Immature natural killer cell (primary cell): ENCODE results near the gene FLRT2. TPM values are rescaled to one million over a fixed set of nuclear protein-coding genes. Genes with fewer than 3 reads are reported as not detected.

ENCODE experiments used
- DNase-seq, 3 donors: peaks; one replicate each; pipeline ENCODE4 v3.0.0; 2022; ENCODE audit warnings: mixed read lengths in 1 of 3
- H3K27ac Mint-ChIP-seq, 6 donors: one replicate each; pipeline ENCODE4 v1.8.0; 2020; ENCODE audit warnings: mixed read lengths in 6 of 6, mild to moderate bottlenecking in 5 of 6, inconsistent platforms in 4 of 6, moderate library complexity in 3 of 6
- H3K27me3 Mint-ChIP-seq, 3 donors: one replicate each; pipeline ENCODE4 v1.8.0; 2020 to 2021; ENCODE audit warnings: low read depth in 3 of 3, mild to moderate bottlenecking in 3 of 3, mixed read lengths in 3 of 3, moderate library complexity in 3 of 3, inconsistent platforms in 1 of 3
- H3K36me3 Mint-ChIP-seq, 3 donors: one replicate each; pipeline ENCODE4 v1.8.0; 2020; ENCODE audit warnings: mixed read lengths in 3 of 3, inconsistent platforms in 2 of 3, mild to moderate bottlenecking in 2 of 3
- H3K4me1 Mint-ChIP-seq, 2 donors: one replicate each; pipeline ENCODE4 v1.8.0; 2020; ENCODE audit warnings: inconsistent platforms in 2 of 2, mild to moderate bottlenecking in 2 of 2, mixed read lengths in 2 of 2, moderate library complexity in 1 of 2
- H3K4me3 Mint-ChIP-seq, 5 donors: one replicate each; pipeline ENCODE4 v1.8.0; 2020; ENCODE audit warnings: mild to moderate bottlenecking in 5 of 5, mixed read lengths in 5 of 5, inconsistent platforms in 3 of 5, moderate library complexity in 3 of 5
- H3K9me3 Mint-ChIP-seq, 6 donors: one replicate each; pipeline ENCODE4 v1.8.0; 2020; ENCODE audit warnings: mild to moderate bottlenecking in 6 of 6, mixed read lengths in 6 of 6, inconsistent platforms in 4 of 6, moderate library complexity in 3 of 6
- polyA plus RNA-seq, 3 donors: library from polyadenylated mRNA; unstranded; fragments of 300-500 nt; fragmentation: Illumina TruSeq; gene quantifications; one replicate each; pipeline ENCODE4 v1.2.3, GENCODE V29; 2021

Gene FLRT2, protein sequence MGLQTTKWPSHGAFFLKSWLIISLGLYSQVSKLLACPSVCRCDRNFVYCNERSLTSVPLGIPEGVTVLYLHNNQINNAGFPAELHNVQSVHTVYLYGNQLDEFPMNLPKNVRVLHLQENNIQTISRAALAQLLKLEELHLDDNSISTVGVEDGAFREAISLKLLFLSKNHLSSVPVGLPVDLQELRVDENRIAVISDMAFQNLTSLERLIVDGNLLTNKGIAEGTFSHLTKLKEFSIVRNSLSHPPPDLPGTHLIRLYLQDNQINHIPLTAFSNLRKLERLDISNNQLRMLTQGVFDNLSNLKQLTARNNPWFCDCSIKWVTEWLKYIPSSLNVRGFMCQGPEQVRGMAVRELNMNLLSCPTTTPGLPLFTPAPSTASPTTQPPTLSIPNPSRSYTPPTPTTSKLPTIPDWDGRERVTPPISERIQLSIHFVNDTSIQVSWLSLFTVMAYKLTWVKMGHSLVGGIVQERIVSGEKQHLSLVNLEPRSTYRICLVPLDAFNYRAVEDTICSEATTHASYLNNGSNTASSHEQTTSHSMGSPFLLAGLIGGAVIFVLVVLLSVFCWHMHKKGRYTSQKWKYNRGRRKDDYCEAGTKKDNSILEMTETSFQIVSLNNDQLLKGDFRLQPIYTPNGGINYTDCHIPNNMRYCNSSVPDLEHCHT
- not detected for polyA plus RNA-seq

DNA sequence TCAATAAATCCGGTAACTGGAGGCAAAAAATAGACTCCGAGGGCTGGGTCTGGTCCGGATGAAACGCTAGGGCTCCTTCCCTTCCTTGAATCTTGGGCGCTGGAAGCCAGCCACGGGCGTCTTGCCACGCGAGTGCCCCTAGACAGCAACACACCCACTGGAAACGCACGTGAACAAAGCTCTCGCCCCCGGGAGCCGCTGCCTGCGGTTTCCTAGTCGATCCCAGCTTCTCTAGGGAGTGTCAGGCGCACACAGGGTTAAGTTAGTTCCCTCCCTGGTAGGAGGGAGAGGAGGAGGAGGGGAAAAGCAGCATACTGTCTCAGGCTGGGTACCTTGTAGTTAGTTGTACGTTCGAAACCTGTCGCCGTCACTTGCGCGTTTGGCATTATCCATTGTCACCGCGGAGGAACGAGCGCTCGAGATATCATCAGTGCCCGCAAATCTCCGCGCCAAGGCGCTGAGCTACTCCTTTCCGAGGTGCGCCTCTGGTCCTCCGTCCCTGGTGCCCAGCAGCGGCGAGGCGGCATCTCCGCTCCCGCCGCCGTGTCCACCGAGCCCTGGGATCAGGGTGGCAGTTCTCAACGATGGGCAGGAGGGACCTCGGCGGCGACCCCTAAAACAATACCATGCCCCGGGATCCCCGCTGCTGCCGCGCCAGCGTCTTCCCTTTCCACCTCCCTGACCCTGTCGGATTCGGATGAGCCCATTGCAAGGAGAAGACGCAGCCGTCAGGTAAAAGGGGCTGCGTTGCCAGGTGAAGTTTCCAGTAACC lies at the start of gene FLRT2:
FLRT2 (plus strand) TSS at position 342 of the 772 bp plus-strand sequence. CDS start 91,371 bp downstream, outside the sequence.
- peaks cover 0 to 5% (median 0%) of the 10 kb centered on the region in 6 donors for H3K9me3 Mint-ChIP-seq
- peaks cover 38 to 50% of the 10 kb centered on the region in 2 donors for H3K4me1 Mint-ChIP-seq
- H3K27ac Mint-ChIP-seq = no peak within 1 kb of the TSS
- peak within 1 kb of the TSS in 4 of 5 donors; percentile 82 to 93 (median 84) for H3K4me3 Mint-ChIP-seq
- peaks cover 12 to 42% (median 22%) of the 10 kb centered on the region in 3 donors for H3K27me3 Mint-ChIP-seq
- peaks cover 0 to 4% (median 3%) of the 10 kb centered on the region in 3 donors for H3K36me3 Mint-ChIP-seq
- DNase-seq = no peak

DNA sequence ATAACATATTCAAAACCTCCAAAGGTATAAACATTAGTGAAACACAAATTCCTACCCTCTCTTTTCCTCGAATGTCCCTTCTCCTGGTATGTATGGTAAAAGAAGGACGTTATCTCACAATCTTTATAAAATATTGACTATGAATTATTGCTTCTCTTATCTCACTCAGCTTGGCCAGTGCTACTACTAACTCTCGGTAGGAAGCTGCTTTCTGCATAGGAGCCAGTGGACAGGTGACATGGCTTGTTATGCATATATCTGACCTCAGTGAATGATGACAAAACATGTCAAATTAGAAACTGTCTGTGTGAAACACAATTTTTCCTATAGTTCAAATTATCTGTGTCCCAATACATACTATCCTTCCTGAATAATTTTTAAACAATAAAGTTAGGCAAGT lies 48.5 kb upstream of the FLRT2 start:
- Mint-ChIP-seq H3K27me3 (no peaks in the 10 kb centered on the region), H3K36me3 (no peaks in the 10 kb centered on the region), H3K9me3 (peaks cover 0 to 4% (median 0%) of the 10 kb centered on the region in 6 donors), H3K27ac (no peak overlapping the region), H3K4me3 (no peak overlapping the region), H3K4me1 (peaks cover 10 to 13% of the 10 kb centered on the region in 2 donors)
- no peak for DNase-seq

DNA sequence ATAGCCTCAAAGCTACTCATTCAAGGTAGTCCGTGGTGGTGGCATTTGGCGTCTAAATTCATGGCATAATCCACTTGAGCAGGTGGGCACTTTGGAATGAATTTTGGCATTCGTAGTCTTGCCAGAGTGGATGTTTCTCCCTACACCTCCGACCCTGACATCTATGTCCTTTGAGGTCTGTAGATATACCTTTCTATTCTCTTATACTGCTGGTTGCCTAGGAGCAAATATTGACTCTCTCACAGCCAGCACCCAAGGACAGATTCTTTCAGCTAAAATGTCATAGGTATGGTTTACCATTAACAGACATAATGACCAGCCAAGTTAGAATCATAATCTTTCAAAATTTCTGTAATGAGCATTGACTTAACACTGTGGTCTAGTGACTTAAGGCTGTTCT lies 47.4 kb upstream of the FLRT2 start:
- Mint-ChIP-seq H3K27ac (no peak overlapping the region), H3K4me3 (no peak overlapping the region), H3K4me1 (peaks cover 10 to 13% of the 10 kb centered on the region in 2 donors), H3K36me3 (no peaks in the 10 kb centered on the region), H3K27me3 (no peaks in the 10 kb centered on the region), H3K9me3 (peaks cover 0 to 2% (median 0%) of the 10 kb centered on the region in 6 donors)
- no peak for DNase-seq

DNA sequence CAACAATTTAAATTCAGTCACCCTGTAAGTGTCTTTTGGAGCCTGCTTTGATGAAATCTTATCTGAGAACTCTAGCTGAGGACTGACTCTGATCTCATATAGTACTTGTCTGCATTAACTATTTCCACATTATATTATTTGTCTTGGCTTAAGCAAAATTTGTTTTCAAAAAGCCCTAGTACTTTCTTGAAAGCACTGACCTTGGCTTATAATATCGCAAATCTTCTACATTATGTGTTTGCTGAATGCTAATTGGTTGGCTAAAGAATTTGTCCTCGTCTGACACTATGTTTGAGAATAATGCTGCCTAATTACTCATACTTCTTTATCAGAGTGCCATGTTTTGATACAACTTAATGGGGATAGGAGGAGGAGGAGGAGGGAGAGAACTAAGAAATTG lies 46.9 kb upstream of the FLRT2 start:
- no peak overlapping the region for H3K4me3 Mint-ChIP-seq
- H3K36me3 Mint-ChIP-seq = no peaks in the 10 kb centered on the region
- no peak overlapping the region for H3K27ac Mint-ChIP-seq
- H3K9me3 Mint-ChIP-seq = peaks cover 0 to 2% (median 0%) of the 10 kb centered on the region in 6 donors
- H3K4me1 Mint-ChIP-seq = peaks cover 10 to 13% of the 10 kb centered on the region in 2 donors
- no peak for DNase-seq
- H3K27me3 Mint-ChIP-seq = no peaks in the 10 kb centered on the region

DNA sequence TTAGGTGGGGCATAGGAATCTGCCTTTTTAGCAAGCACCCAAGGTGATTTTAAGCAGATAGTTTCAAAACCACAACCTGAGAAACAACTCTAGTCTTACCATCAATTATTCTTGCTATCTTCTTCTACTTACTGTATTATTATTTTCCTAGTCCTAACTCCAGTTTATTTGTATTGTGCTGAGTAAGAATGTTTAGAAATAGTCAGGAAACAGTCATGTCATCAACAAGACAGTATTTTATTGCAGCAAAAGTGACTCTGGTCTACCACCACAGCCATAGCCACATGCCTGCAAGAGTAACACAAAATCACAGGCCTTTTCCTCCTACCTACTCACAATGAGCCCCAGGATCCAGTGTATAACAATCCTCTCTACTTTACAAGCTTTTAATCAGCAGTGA lies 46.3 kb upstream of the FLRT2 start:
- Mint-ChIP-seq H3K4me1 (peaks cover 10 to 13% of the 10 kb centered on the region in 2 donors), H3K27ac (no peak overlapping the region), H3K27me3 (no peaks in the 10 kb centered on the region), H3K9me3 (peaks cover 0 to 4% (median 0%) of the 10 kb centered on the region in 6 donors), H3K36me3 (no peaks in the 10 kb centered on the region), H3K4me3 (no peak overlapping the region)
- DNase-seq = no peak

DNA sequence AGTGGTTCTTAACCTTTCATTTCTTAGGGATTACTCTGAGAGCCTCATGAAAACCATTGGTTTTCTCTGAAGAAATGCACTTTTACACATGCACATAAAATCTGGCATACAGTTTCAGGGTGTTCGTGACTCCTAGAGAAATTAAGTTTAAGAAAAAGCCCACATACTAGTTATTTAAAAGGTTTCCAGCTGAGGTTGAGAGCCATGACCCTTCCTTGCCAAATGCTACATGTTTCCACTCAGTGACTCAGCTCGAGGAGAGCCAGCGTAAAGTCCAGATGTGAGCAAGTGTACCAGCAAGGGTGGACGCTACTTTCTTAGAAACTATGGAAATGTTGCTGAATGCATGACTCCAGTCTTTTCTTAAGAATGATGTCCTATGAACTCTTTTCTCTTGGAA lies 42.7 kb upstream of the FLRT2 start:
- Mint-ChIP-seq H3K9me3 (peaks cover 3 to 18% (median 5%) of the 10 kb centered on the region in 6 donors), H3K36me3 (peaks cover 0 to 4% (median 3%) of the 10 kb centered on the region in 3 donors), H3K4me3 (no peak overlapping the region), H3K27me3 (peaks cover 0 to 3% (median 0%) of the 10 kb centered on the region in 3 donors), H3K4me1 (peaks cover 4% of the 10 kb centered on the region in 2 donors), H3K27ac (no peak overlapping the region)
- DNase-seq = no peak

DNA sequence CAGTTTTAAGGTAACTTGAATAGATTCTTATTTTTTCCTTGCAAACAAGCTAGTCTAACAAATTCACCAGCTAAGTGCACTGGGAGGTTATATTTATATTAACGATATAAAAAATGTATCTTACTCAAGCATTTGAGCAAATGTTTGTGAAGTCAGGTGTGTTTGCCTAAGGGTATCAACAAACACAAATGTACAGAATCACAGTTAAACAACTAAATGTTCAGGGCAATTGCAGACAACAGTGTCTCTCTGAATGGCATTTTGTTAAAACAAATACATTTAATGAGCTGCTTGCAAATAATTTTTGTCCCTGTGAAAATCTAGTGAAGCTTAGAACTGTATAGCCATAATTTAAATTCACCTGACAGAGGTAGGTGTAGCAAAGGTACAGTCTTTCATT lies 28.2 kb upstream of the FLRT2 start:
- H3K9me3 Mint-ChIP-seq = peaks cover 0 to 2% (median 0%) of the 10 kb centered on the region in 6 donors
- no peak for DNase-seq
- H3K36me3 Mint-ChIP-seq = no peaks in the 10 kb centered on the region
- H3K27ac Mint-ChIP-seq = no peak overlapping the region
- peaks cover 2 to 7% of the 10 kb centered on the region in 2 donors for H3K4me1 Mint-ChIP-seq
- no peak overlapping the region for H3K4me3 Mint-ChIP-seq
- peaks cover 2 to 5% (median 4%) of the 10 kb centered on the region in 3 donors for H3K27me3 Mint-ChIP-seq

DNA sequence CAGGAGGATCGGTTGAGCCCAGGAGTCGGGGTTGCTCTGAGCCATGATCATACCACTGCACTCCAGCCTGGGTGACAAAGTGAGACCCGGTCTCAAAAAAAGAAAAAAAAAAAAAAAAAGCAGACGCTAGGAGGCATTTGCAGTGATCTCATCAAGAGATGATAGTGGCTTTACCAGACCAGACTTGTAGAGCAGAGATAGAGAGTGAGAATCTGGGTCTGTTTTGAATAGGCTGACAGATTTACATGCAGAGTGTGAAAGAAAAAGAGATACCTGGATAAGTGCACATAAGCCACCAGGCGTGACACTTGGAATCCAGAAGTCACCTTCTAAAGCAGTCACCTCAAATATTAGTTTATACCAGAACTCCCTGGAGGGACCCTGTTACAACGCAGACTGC lies 21.1 kb upstream of the FLRT2 start:
- peaks cover 2 to 5% (median 3%) of the 10 kb centered on the region in 3 donors for H3K27me3 Mint-ChIP-seq
- H3K9me3 Mint-ChIP-seq = peaks cover 0 to 8% (median 0%) of the 10 kb centered on the region in 6 donors
- no peaks in the 10 kb centered on the region for H3K4me1 Mint-ChIP-seq
- peaks cover 0 to 5% (median 0%) of the 10 kb centered on the region in 3 donors for H3K36me3 Mint-ChIP-seq
- H3K27ac Mint-ChIP-seq = no peak overlapping the region
- DNase-seq = no peak
- H3K4me3 Mint-ChIP-seq = no peak overlapping the region

DNA sequence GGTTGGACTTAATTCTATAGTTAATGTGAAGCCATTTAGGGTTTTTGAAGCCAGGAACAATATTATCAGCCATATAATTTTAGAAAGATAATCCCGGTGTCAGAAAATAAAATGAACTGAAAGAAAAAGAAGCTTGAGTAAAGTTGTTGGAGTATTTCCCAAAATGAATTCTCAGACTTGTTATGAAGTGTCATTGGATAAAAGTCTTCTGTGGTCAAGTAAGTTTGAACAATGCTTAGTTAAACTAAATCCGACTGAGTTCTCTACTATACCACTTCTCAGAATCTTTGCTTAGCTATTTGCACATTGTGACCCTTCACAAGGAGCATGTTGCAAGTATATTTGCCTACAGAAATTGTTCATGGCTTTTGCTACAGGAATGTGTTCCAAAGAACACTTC lies 17.5 kb upstream of the FLRT2 start:
- peaks cover 0 to 4% (median 0%) of the 10 kb centered on the region in 6 donors for H3K9me3 Mint-ChIP-seq
- H3K36me3 Mint-ChIP-seq = peaks cover 0 to 5% (median 0%) of the 10 kb centered on the region in 3 donors
- H3K4me3 Mint-ChIP-seq = no peak overlapping the region
- no peak overlapping the region for H3K27ac Mint-ChIP-seq
- DNase-seq = no peak
- H3K4me1 Mint-ChIP-seq = no peaks in the 10 kb centered on the region
- H3K27me3 Mint-ChIP-seq = peaks cover 3 to 5% (median 4%) of the 10 kb centered on the region in 3 donors

DNA sequence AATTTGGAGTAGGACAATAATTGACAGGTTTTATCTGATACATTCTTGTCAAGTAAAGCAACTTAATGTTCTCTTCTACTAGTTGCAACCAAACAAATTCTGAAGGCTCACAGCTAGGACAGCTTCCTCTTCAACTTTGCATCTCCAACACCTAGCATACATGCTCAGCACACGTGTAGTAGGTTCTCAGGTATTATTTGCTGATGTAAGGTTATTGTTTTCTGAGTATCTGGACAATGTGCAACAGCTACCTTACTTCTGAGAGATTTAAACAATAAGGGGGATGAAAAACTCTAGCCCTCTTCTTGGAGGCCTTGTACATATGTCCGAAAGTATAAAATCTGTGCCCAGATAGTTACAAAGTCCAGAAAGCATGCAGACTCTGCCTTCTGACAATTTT lies 15.5 kb upstream of the FLRT2 start:
- Mint-ChIP-seq H3K36me3 (no peaks in the 10 kb centered on the region), H3K9me3 (peaks cover 0 to 4% (median 0%) of the 10 kb centered on the region in 6 donors), H3K27me3 (peaks cover 2 to 5% (median 4%) of the 10 kb centered on the region in 3 donors), H3K4me3 (no peak overlapping the region), H3K27ac (no peak overlapping the region), H3K4me1 (no peaks in the 10 kb centered on the region)
- DNase-seq = no peak

DNA sequence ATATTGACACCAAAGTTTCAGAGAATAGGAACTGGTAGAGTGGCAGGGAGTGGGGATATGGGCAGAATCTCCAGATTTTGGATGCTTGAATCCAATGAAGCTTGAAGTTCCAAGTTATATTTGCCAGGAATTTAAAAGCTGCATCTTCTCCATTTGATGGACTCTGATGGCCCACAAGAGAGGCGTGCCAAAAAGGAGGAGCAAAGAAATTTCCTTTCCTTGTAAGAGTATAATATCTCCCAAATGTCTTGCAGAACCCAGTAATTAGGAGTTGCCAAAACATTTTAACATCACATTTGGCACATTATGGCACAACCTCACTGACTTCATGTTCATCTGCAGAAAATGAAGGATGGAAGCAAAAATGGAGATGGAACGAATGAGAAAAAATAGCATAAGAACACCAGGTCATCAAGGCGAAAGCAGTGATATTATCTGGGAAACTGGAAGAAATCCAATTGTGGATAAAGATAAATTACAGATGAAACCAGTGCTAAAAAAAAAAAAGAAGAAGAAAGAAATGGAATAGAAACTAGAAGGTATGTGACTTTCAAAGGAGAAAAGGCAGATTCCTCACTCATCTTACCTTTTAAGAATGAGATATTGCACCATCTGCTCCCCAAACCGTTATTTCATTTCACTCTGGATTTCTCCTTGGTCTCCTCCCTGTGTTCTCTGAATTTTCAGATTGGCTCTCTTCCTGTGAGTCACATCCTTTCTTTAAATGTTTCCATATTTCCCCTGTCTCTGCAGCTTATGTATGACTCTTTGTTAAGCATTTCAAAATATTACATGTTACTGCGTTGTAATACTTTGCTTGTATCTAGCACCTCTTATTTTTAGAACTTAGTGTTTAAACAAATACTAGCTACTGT lies 13.5 kb upstream of the FLRT2 start:
- DNase-seq = no peak
- Mint-ChIP-seq H3K27me3 (peaks cover 2 to 6% (median 4%) of the 10 kb centered on the region in 3 donors), H3K36me3 (no peaks in the 10 kb centered on the region), H3K9me3 (peaks cover 0 to 4% (median 0%) of the 10 kb centered on the region in 6 donors), H3K27ac (no peak overlapping the region), H3K4me3 (no peak overlapping the region), H3K4me1 (no peaks in the 10 kb centered on the region)

DNA sequence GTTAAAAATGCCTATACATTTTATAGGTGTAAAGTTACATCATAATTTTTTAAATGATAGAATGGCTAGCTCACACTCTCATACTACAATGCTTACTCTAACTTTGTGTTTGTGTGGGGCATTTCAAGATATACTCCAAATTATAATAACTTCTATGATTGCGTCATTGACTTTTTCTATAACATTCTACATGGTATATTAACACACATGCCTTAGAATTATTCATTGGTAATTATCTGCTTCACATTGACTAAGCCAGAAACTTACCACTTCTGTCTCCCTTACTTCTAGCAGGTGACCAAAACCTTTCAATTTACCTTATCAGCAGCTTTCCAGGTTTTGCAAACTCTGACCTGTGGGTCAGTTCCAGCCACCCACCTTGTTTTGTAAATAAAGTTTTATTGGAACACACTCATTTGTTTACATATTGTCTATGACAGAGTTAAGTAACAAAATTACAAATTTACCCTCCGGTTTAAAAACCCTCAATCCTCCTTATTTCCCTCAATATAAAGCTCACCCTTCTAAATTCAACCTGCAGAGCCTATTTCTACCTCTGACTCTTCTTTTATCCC lies 12.7 kb upstream of the FLRT2 start:
- H3K27ac Mint-ChIP-seq = no peak overlapping the region
- peaks cover 0 to 4% (median 0%) of the 10 kb centered on the region in 6 donors for H3K9me3 Mint-ChIP-seq
- H3K36me3 Mint-ChIP-seq = no peaks in the 10 kb centered on the region
- no peaks in the 10 kb centered on the region for H3K4me1 Mint-ChIP-seq
- DNase-seq = no peak
- H3K27me3 Mint-ChIP-seq = peaks cover 2 to 5% (median 4%) of the 10 kb centered on the region in 3 donors
- H3K4me3 Mint-ChIP-seq = no peak overlapping the region
